Measurements from ENCODE around the gene SBF2. TPM values are rescaled to one million over a fixed set of nuclear protein-coding genes. Genes with fewer than 3 reads are reported as not detected.
"Not testable (repeated sequence)": the region's sequence is repeated elsewhere in the genome, so short reads cannot be mapped to it uniquely, and the experiment has no call there.

Gene SBF2
- total RNA-seq, 2 donors from 2014 or later: 53.8 to 60.8 TPM

- no peak for TF ChIP-seq CTCF (IDR thresholded peaks at IDR 0.05)
- Histone ChIP-seq H3K27ac (no peak overlapping the region), H3K36me3 (no peaks in the 10 kb centered on the region), H3K4me3 (no peak overlapping the region), H3K27me3 (replicated peaks; ENCODE audit: insufficient read depth) (no peaks in the 10 kb centered on the region), H3K4me1 (ENCODE audit: control insufficient read depth in 1 of 2, low read depth in 2 of 2) (peaks cover 0 to 4% of the 10 kb centered on the region in 2 donors), H3K9me3 (no peaks in the 10 kb centered on the region)
- DNase-seq (ENCODE audit: low spot score): no peak
- ATAC-seq (ENCODE audit: insufficient number of reproducible peaks, low FRiP score, low read depth): no peak
Measured at GRCh38 chr11:9990221-9990973, 303.6 kb downstream of the SBF2 start.

- not testable (repeated sequence) for H3K36me3 ChIP-seq; H3K4me1 ChIP-seq (ENCODE audit: control insufficient read depth in 1 of 2, low read depth in 2 of 2); ATAC-seq (ENCODE audit: insufficient number of reproducible peaks, low FRiP score, low read depth); H3K9me3 ChIP-seq; DNase-seq (ENCODE audit: low spot score); H3K27ac ChIP-seq; H3K27me3 ChIP-seq (replicated peaks; ENCODE audit: insufficient read depth); H3K4me3 ChIP-seq
Measured at GRCh38 chr11:9987303-9987702, 306.7 kb downstream of the SBF2 start.

- no peak for TF ChIP-seq CTCF (IDR thresholded peaks at IDR 0.05)
- H3K4me3 ChIP-seq: no peak overlapping the region
- DNase-seq (ENCODE audit: low spot score): no peak
- no peak overlapping the region for H3K27ac ChIP-seq
- no peak for ATAC-seq (ENCODE audit: insufficient number of reproducible peaks, low FRiP score, low read depth)
- H3K9me3 ChIP-seq: no peaks in the 10 kb centered on the region
- H3K36me3 ChIP-seq: no peaks in the 10 kb centered on the region
- H3K27me3 ChIP-seq (replicated peaks; ENCODE audit: insufficient read depth): no peaks in the 10 kb centered on the region
- H3K4me1 ChIP-seq (ENCODE audit: control insufficient read depth in 1 of 2, low read depth in 2 of 2): peaks cover 2 to 6% of the 10 kb centered on the region in 2 donors
Measured at GRCh38 chr11:9982796-9983579, 311.0 kb downstream of the SBF2 start.

GRCh38 chr11:9982127-9982795, 311.8 kb downstream of the SBF2 start:
- H3K9me3 ChIP-seq: no peaks in the 10 kb centered on the region
- DNase-seq (ENCODE audit: low spot score): no peak

GRCh38 chr11:9980931-9981330, 313.1 kb downstream of the SBF2 start:
- Histone ChIP-seq H3K27ac (no peak overlapping the region), H3K4me1 (ENCODE audit: control insufficient read depth in 1 of 2, low read depth in 2 of 2) (peaks cover 8 to 11% of the 10 kb centered on the region in 2 donors), H3K9me3 (no peaks in the 10 kb centered on the region), H3K36me3 (no peaks in the 10 kb centered on the region), H3K4me3 (no peak overlapping the region), H3K27me3 (replicated peaks; ENCODE audit: insufficient read depth) (no peaks in the 10 kb centered on the region)
- no peak for TF ChIP-seq CTCF (IDR thresholded peaks at IDR 0.05)
- ATAC-seq (ENCODE audit: insufficient number of reproducible peaks, low FRiP score, low read depth) (no peak), DNase-seq (ENCODE audit: low spot score) (no peak)

More at GRCh38 chr11:9982127-9982795, 311.8 kb downstream of the SBF2 start:
- no peak for TF ChIP-seq CTCF (IDR thresholded peaks at IDR 0.05)
- H3K27me3 ChIP-seq (replicated peaks; ENCODE audit: insufficient read depth): no peaks in the 10 kb centered on the region
- no peaks in the 10 kb centered on the region for H3K36me3 ChIP-seq
- peaks cover 8 to 11% of the 10 kb centered on the region in 2 donors for H3K4me1 ChIP-seq (ENCODE audit: control insufficient read depth in 1 of 2, low read depth in 2 of 2)
- no peak overlapping the region for H3K27ac ChIP-seq
- H3K4me3 ChIP-seq: no peak overlapping the region
- no peak for ATAC-seq (ENCODE audit: insufficient number of reproducible peaks, low FRiP score, low read depth)
